Stimulated activated CD4-positive, alpha-beta T cell treated with anti-CD3 and anti-CD28 coated beads, Interleukin-1b, Interleukin-23, amount 100 ng/mL, for 4 hours (primary cell): ENCODE data around the gene GJA10.
"Not testable (repeated sequence)": the region's sequence is repeated elsewhere in the genome, so short reads cannot be mapped to it uniquely, and the experiment has no call there.

Source experiments
- DNase-seq, 2 donors: peaks; one replicate each; pipeline ENCODE4 v3.0.0-alpha.2; 2020; ENCODE audit warnings: low read depth in 2 of 2

GJA10 gene

DNA sequence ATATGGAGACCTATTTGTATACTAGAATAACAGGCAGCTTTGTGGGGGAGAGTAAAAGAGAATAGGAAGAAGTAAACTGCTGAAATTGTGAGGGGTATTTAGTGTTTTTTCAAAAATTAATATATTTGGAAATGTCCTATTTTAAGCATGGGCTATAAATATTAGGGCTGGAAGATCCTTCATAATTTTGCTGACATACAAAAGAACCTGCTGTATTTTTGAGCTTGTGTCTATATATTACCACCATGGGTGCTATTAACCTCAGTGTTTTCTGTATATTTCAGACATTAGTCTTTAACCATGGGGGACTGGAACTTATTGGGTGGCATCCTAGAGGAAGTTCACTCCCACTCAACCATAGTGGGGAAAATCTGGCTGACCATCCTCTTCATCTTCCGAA, at the start of gene GJA10:
Gene GJA10, plus strand, starts transcription at position 301 of the 400 bp plus-strand sequence. Its CDS starts 0 bp downstream, at position 301.
- no peak for DNase-seq

DNA sequence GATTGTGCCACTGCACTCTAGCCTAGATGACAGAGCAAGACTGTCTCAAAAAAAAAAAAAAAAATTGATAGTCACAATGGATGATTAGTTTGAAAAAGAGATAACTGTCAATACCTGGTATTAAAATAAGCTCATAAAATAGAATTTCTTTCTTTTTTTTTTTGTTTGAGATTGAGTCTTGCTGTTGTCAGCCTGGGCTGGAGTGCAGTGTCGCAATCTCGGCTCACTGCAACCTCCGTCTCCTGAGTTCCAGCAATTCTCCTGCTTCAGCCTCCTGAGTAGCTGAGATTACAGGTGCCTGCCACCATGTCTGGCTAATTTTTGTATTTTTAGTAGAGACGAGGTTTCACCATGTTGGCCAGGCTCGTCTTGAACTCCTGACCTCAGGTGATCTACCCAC, 46.8 kb upstream of the GJA10 start:
- DNase-seq = not testable (repeated sequence)

DNA sequence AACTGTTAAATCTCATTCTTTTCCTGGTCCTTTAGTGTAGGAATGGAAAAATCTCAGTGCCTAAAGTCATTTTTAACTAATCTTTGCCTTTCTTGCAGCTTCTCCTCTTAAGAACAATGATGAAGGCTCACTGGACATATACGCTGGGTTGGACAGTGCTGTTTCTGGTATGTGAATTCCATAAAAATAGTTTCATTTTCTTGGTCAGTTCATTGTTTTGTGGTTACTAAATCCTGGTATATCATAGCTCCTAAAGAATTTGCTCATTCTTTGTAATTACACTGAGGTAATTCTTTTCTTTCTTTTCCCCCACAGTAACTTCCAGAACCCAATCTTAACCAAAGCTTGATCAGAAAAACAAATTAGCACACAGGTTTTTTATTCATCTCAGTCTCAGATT, 41.2 kb upstream of the GJA10 start:
- no peak for DNase-seq

DNA sequence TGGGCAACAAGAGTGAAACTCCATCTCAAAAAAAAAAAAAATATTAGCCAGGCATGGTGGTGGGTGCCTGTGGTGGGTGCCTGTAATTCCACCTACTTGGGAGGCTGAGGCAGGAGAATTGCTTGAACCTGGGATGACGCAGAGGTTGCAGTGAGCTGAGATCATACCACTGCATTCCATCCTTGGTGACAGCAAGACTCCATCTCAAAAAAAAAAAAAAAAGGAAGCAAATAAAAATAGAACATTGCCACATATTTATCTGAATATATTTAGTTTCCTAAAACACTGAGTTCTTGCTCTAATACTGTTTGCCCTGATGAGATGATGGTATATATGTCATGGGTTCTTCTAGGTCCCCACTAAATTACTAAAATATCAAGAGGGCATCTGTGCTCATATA, 36.2 kb upstream of the GJA10 start:
- no peak for DNase-seq

DNA sequence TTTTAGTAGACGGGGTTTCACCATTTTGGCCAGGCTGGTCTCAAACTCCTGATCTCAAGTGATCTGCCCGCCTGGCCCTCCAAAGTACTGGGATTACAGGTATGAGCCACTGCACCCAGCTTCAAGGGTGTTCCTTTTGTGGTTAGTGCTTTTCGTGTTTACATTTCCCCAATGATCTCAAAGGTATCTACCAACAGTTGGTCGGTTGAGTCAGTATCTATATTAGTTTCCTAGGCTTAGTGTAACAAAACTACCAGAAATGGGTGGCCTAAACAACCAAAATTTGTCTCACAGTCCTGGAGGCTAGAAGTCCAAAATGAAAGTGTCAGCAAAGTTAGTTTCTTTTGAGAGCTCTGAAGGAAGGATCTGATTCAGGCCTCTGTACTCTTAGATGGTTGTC, 34.5 kb upstream of the GJA10 start:
- no peak for DNase-seq

DNA sequence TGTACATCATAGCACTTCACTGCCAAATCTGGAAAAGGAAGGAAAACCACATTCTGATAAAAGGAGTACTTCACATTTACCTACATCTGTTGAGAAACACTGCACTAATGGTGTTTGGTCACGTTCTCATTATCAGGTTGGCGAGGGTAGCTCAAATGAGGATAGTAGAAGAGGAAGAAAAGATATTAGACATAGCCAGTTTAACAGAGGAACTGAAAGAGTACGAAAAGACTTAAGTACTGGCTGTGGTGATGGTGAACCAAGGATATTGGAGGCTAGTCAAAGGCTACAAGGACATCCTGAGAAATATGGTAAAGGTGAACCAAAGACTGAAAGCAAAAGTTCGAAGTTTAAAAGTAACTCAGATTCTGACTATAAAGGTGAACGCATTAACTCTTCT, 32.0 kb upstream of the GJA10 start:
- DNase-seq = no peak

DNA sequence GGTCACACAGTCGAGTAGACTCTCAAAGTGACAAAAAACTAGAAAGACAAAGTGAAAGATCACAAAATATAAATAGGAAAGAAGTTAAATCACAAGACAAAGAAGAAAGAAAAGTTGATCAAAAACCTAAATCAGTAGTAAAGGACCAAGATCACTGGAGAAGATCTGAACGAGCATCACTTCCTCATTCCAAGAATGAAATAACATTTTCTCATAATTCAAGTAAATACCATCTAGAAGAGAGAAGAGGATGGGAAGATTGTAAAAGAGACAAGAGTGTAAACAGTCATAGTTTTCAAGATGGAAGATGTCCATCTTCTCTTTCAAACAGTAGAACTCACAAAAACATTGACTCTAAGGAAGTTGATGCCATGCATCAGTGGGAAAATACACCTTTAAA, 31.6 kb upstream of the GJA10 start:
- no peak for DNase-seq

DNA sequence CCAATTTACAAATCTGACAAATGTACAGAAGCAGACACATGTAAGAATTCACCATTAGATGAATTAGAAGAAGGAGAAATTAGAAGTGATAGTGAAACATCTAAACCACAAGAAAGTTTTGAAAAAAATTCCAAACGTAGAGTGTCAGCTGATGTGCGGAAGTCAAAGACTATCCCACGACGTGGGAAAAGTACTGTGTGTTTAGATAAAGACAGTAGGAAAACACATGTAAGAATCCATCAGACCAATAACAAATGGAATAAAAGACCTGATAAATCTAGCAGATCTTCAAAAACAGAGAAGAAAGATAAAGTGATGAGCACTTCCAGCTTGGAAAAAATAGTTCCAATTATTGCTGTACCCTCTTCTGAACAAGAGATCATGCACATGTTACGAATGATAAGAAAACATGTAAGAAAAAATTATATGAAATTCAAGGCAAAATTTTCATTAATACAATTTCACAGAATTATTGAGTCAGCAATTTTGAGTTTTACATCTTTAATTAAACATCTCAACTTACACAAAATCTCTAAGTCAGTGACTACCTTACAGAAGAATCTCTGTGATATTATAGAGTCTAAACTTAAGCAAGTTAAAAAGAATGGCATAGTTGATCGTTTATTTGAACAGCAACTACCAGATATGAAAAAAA, 28.1 kb upstream of the GJA10 start:
- DNase-seq = no peak

DNA sequence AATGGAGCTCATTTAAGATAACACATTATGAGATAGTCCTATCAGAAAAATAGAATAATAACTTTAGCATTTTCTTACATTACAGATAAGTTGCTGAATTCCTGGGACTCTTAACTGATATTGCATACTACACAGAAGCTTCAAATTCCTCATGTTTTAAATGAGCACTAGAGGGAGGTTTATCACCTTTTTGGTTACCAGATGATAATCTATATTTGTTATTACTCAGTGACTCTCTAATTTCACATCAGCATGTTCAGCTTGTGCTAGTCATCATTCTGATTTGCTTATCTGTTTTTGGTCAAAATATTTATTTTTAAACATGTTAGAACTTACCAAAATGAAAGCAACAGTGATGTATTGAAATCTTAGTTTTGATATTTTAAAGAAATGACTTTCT, 20.5 kb upstream of the GJA10 start:
- DNase-seq = no peak

DNA sequence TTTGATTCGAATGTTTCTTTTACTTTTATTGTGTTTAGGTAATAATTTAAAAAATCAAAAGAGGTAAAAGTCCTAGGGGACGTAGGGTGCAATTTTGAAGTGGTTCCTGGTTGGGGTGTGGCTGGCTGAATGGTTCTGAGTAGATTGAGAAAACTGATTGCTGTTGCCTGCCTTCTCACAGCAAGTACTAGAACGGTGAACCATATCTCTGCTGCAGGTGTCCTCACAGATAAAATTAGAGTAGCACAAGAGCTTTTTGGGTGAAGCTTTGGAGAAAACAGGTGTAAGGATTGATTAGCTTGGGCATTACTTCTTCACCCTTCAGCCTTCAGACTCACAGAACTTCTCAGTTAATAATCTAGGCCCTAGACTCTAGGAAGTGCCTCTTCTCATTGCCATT, 19.8 kb upstream of the GJA10 start:
- DNase-seq = no peak

DNA sequence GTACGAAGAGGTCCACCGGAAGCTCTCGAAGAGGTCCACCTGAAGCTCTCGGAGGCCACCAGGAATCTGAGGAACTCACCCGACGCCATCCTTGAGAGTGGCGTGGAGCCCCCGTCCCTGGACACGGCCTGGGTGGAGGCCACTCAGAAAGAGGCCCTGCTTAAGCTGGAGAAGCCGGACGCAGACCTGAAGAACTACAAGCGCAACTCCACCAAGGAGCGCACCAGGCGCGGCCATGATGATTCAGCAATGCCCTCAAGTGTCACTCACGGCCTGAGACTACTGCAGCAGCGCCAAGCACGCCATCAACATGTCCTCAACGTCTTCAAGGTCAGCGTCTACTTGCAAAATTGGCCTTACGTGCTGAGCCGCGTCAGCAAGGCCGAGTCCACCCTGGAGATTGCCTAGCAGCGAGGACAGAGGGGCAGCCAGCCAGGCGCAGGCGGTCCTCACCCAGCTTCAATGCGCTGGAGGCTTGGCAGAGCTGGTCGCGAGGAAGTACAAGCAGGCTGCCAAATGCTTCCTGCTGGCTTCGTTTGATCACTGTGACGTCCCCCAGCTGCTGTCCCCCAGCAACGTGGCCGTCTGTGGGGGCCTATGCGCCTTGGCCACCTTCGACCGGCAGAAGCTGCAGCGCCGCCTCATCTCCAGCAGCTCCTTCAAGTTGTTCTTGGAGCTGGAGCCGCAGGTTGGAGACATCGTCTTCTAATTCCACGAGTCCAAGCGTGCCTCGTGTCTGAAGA, 7.7 kb upstream of the GJA10 start:
- no peak for DNase-seq

DNA sequence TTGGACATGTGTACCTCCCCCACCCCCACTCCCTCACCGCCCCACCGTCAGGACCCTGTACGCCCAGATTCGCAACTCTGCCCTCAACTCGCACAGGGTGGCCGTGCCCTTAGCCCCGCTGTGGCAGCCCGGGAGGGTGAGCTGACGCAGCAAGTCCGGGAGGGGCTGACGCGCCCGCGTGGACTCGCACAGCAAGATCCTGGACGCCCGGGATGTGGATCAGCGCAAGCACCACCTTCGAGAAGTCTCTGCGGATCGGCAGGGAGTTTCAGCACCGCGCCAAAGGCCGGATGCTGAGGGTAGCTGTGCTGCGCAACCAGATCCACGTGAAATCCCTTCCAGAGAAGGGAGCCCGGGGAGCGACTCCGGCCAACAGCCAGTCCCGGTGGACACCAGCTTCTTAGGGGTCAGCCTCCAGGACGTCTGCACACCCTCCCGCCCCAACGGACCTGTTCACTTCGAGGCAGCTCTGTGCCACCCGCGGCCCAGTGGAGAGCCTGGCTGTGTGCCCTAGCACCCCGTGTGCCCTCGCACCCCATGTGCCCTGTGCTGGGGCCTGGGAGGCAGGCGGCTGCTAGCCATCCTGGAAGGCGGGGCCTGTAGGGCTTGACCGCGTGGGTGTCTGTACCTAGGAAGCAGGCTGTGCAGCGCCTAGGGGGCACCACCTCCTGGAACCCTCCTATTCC, 6.7 kb upstream of the GJA10 start:
- DNase-seq = peak in 1 of 2 donors; percentile 2

DNA sequence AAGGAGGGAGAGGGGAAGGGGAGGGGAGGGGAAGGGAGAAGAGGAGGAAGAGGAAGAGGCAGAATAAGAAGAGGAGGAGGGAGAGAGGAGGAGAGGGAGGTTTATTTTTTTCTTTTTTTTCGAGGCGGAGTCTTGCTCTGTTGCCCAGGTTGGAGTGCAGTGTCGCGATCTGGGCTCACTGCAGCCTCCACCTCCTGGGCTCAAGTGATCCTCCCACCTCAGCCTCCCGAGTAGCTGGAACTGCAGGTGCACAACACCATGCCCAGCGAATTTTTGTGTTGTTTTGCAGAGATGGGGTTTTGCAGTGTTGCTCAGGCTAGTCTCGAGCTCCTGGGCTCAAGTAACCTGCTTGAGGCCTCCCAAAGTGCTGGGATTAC, 6.1 kb upstream of the GJA10 start:
- DNase-seq = no peak

DNA sequence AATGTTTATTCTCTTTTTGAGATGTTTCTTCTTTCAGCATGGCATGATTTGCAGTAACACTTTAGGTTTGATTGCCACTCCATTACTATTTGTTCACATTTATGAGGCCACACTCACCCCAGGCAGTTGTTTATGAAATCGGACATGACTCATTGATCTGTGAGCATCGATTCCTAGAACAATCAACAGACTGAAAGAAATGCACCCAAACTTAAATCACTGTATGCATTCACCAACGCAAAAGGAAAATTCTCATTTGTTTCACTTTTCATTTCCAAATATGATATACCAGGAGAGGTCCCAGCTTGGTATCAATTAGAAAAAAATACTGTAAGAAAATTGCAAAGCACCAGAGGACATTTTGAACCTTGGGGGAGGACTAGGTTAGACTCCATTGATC, 5.4 kb upstream of the GJA10 start:
- no peak for DNase-seq

DNA sequence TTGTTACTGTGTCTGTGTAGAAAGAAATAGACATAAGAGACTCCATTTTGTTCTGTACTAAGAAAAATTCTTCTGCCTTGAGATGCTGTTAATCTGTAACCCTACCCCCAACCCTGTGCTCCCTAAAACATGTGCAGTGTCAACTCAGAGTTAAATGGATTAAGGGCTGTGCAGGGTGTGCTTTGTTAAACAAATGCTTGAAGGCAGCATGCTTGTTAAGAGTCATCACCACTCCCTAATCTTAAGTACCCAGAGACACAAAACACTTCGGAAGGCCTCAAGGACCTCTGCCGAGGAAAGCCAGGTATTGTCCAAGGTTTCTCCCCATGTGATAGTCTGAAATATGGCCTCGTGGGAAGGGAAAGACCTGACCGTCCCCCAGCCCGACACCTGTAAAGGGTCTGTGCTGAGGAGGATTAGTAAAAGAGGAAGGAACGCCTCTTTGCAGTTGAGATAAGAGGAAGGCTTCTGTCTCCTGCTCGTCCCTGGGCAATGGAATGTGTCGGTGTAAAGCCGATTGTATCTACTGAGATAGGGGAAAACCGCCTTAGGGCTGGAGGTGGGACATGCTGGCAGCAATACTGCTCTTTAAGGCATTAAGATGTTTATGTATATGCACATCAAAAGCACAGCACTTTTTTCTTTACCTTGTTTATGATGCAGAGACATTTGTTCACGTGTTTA, 3.3 kb upstream of the GJA10 start:
- DNase-seq = not testable (repeated sequence)

DNA sequence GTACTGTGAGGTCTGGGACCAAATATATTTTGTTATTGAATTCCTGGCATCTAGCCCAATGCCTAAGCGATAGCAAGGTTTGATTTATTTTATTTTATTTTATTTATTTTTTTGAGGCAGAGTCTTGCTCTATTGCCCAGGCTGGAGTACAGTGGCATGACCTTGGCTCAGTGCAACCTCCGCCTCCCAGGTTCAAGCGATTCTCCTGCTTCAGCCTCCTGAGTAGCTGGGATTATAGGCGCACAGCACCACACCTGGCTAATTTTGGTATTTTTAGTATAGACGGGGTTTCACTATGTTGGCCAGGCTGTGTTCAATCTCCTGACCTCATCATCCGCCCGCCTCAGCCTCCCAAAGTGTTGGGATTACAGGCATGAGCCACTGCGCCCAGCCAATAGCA, 1.7 kb upstream of the GJA10 start:
- DNase-seq = not testable (repeated sequence)

DNA sequence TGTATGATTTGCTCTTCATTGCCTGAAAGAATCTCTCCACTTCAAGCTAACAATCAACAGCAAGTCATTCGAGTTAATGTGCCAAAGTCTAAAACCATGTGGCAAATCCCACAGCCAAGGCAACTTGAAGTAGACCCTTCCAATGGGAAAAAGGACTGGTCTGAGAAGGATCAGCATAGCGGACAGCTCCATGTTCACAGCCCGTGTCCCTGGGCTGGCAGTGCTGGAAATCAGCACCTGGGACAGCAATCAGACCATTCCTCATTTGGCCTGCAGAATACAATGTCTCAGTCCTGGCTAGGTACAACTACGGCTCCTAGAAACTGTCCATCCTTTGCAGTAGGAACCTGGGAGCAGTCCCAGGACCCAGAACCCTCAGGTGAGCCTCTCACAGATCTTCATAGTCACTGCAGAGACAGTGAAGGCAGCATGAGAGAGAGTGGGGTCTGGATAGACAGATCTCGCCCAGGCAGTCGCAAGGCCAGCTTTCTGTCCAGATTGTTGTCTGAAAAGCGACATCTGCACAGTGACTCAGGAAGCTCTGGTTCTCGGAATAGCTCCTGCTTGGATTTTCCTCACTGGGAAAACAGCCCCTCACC, 1.1 kb downstream of the GJA10 start:
- no peak for DNase-seq

DNA sequence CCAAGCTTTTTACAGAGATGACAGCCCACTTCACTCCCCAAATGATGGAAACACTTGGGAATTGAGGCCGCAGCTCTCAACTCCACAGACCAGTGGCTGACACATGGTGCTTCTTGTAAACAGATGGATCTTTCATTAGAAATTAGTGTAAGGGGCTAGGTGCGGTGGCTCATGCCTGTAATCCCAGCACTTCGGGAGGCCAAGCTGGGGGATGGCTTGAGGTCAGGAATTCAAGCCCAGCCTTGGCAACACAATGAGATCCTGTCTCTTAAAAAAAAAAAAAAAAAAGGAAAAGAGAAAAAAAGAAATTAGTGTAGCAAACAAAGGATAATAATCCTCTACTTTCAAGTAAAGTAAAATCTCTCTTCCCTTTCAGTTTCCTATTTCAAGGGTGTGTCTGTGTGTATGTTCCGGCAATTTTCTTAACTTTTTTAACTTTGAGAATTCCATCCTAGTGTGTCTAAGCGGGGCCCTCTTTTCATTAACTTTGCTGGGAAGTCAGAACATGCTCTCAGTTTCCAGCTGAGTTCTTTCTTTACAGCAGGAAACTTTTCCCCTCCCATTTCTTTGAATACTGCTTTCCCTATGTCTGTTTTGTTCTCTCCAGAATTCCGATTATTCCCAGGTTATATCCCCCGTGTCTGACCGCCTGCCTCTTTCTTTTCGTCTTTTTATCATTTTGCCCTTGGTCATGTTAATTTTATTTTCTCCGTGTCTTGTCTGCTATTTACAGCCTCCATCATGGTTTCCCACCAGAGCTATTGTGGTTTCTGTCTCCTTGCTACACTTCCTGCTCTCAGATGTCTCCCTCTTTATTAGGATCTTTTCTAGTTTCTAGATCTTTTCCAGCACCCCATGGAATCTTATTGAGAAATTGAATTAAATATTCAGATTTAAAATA, 16.0 kb downstream of the GJA10 start:
- not testable (repeated sequence) for DNase-seq

DNA sequence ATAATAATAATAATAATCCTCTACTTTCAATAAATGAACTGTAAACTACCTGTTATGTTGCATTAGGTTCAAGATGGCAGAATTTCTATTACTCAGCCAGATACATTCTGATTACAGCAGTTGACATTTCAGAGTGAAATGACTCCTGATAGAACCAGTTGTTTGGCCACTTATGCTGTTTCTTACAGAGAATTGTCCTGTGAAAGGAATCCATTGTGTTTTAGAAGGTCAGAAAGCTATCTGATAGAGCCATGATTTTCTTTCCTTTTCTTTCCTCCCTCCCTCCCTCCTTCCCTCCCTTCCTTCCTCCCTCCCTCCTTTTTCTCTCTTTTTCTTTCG, 16.6 kb downstream of the GJA10 start:
- no peak for DNase-seq

DNA sequence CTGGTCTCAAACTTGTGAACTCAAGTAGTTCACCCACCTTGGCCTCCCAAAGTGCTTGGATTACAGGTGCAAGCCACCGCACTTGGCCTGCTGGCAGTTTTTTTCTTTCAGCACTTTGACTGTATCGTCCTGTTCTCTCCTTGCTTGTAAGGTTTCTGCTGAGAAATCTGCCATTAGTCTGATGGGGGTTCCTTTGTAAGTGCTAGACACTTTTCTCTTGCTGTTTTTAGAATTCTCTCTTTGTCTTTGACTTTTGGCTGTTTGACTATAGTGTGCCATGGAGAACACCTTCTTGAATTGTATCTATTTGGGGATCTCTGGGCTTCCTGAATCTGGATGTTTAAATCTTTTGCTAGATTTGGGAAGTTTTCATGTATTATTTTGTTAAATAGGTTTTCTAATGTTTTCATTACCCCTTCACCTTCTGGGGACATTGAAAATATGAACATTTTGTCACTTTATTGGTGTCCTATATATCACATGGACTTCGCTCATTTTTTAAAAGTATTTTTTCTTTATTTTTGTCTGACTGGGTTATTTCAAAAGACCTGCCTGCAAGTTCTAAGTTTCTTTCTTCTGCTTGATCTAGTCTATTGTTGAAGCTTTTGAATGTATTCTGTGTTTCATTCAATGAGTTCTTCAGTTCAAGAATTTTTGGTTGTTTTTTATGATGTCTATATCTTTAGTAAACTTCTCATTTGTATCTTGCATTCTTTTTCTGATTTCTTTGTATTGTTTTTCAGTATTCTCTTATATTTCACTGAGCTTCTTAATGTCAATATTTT, 22.1 kb downstream of the GJA10 start:
- no peak for DNase-seq
